Activated CD4-positive, alpha-beta T cell treated with anti-CD3 and anti-CD28 coated beads, Interleukin-2, Interleukin-4, amounts not matched to agents 100 ng/mL and 50 ng/mL, durations not matched to agents 16 hours and 8 hours (primary cell): ENCODE data around the gene ZSWIM5.
"Not testable (repeated sequence)": the region's sequence is repeated elsewhere in the genome, so short reads cannot be mapped to it uniquely, and the experiment has no call there.

Experiments
- DNase-seq: peaks from one replicate; pipeline ENCODE4 v3.0.0-alpha.2; 2020; ENCODE audit warnings: low spot score

Gene ZSWIM5

GRCh38 chr1:45084562-45084961, 121.8 kb downstream of the ZSWIM5 start:
- no peak for DNase-seq

- no peak for DNase-seq
Observed at GRCh38 chr1:45079533-45079932, 126.9 kb downstream of the ZSWIM5 start.

GRCh38 chr1:45076959-45077358, 129.4 kb downstream of the ZSWIM5 start:
- DNase-seq: not testable (repeated sequence)

GRCh38 chr1:45071567-45071966, 134.8 kb downstream of the ZSWIM5 start:
- DNase-seq: no peak

- DNase-seq: no peak
Observed at GRCh38 chr1:45067806-45068205, 138.6 kb downstream of the ZSWIM5 start.

- no peak for DNase-seq
Observed at GRCh38 chr1:45065083-45065482, 141.3 kb downstream of the ZSWIM5 start.

GRCh38 chr1:45062463-45062862, 143.9 kb downstream of the ZSWIM5 start:
- DNase-seq: not testable (repeated sequence)

GRCh38 chr1:45059829-45060228, 146.6 kb downstream of the ZSWIM5 start:
- no peak for DNase-seq

- DNase-seq: no peak
Observed at GRCh38 chr1:45057542-45057941, 148.9 kb downstream of the ZSWIM5 start.

- peak; percentile 14 for DNase-seq
Observed at GRCh38 chr1:45051005-45051772, 155.2 kb downstream of the ZSWIM5 start.

- peak; percentile 7 for DNase-seq
Observed at GRCh38 chr1:45047032-45047431, 159.4 kb downstream of the ZSWIM5 start.

- DNase-seq: no peak
Observed at GRCh38 chr1:45044916-45045315, 161.5 kb downstream of the ZSWIM5 start.

- DNase-seq: no peak
Observed at GRCh38 chr1:45043094-45043493, 163.3 kb downstream of the ZSWIM5 start.

- DNase-seq: no peak
Observed at GRCh38 chr1:45040297-45040696, 166.1 kb downstream of the ZSWIM5 start.

GRCh38 chr1:45038661-45039364, 167.6 kb downstream of the ZSWIM5 start:
- no peak for DNase-seq

GRCh38 chr1:45038240-45038639, 168.2 kb downstream of the ZSWIM5 start:
- no peak for DNase-seq

- peak; percentile 30 for DNase-seq
Observed at GRCh38 chr1:45037456-45037855, 168.9 kb downstream of the ZSWIM5 start.

- DNase-seq: no peak
Observed at GRCh38 chr1:45035631-45036301, 170.6 kb downstream of the ZSWIM5 start.

GRCh38 chr1:45033356-45033755, 173.0 kb downstream of the ZSWIM5 start:
- DNase-seq: no peak

GRCh38 chr1:45032837-45033236, 173.6 kb downstream of the ZSWIM5 start:
- no peak for DNase-seq

- DNase-seq: no peak
Observed at GRCh38 chr1:45026446-45026845, 180.0 kb downstream of the ZSWIM5 start.

GRCh38 chr1:45023663-45024062, 182.7 kb downstream of the ZSWIM5 start:
- no peak for DNase-seq
